Peyer's patch (tissue), 4 donors: ENCODE data around the gene VSTM2L. TPM values are rescaled to one million over a fixed set of nuclear protein-coding genes. Genes with fewer than 3 reads are reported as not detected.
A peak's percentile ranks its signal among the peaks of the same experiment; 100 is the strongest.

Experiments used
- DNase-seq, 3 donors: peaks; one replicate each; pipeline ENCODE4 v3.0.0-alpha.2; 2017 to 2019
- H3K27ac ChIP-seq, 4 donors: fragments of 200-600 bp; sonication (generic); one replicate each; pipeline ENCODE4 v1.5.1; 2016 to 2019
- H3K27me3 ChIP-seq, 2 donors: fragments of 200-600 bp; sonication (generic); one replicate each; pipeline ENCODE4 v1.5.1; 2019
- H3K36me3 ChIP-seq, 3 donors: fragments of 200-600 bp; sonication (generic); one replicate each; pipeline ENCODE4 v1.5.1; 2016 to 2019
- H3K4me1 ChIP-seq, 4 donors: fragments of 200-600 bp; sonication (generic); one replicate each; pipeline ENCODE4 v1.5.1; 2016 to 2019
- H3K4me3 ChIP-seq, 4 donors: fragments of 200-600 bp; sonication (generic); 1 replicate in 3 of 4; 2 replicates in 1 of 4; pipeline ENCODE4 v1.5.1; 2016 to 2019; ENCODE audit warnings: mild to moderate bottlenecking in 1 of 4
- H3K9me3 ChIP-seq, 4 donors: fragments of 200-600 bp; sonication (generic); one replicate each; pipeline ENCODE4 v1.5.1; 2016 to 2019; ENCODE audit warnings: mild to moderate bottlenecking in 1 of 4
- POLR2A ChIP-seq, 2 donors: fragments of 450-650 bp; IDR thresholded peaks; one replicate each; pipeline ENCODE4 v1.5.1; 2017; ENCODE audit warnings: antibody characterized with exemption in 2 of 2, mild to moderate bottlenecking in 2 of 2, moderate library complexity in 2 of 2
- total RNA-seq, 4 donors: library from RNA; depleted of rRNA; stranded (reverse); fragments of >200 nt; gene quantifications; one replicate each; pipeline ENCODE4 v1.1.0, GENCODE V29; 2016
- TF ChIP-seq, protein P1 (sequence below), 6 experiments: fragments of 450-650 bp in 4 of 6; fragments of 200-600 bp in 2 of 6; sonication (generic) in 1 of 6; IDR thresholded peaks; one replicate each; pipeline ENCODE4 v1.5.1; 2017 to 2019; ENCODE audit warnings: antibody characterized with exemption in 6 of 6, mild to moderate bottlenecking in 3 of 6, moderate library complexity in 1 of 6

Gene VSTM2L
- total RNA-seq, 4 donors from 2014 or later = 0.57 to 3.7 (median 0.80) TPM; not detected in 1

DNA sequence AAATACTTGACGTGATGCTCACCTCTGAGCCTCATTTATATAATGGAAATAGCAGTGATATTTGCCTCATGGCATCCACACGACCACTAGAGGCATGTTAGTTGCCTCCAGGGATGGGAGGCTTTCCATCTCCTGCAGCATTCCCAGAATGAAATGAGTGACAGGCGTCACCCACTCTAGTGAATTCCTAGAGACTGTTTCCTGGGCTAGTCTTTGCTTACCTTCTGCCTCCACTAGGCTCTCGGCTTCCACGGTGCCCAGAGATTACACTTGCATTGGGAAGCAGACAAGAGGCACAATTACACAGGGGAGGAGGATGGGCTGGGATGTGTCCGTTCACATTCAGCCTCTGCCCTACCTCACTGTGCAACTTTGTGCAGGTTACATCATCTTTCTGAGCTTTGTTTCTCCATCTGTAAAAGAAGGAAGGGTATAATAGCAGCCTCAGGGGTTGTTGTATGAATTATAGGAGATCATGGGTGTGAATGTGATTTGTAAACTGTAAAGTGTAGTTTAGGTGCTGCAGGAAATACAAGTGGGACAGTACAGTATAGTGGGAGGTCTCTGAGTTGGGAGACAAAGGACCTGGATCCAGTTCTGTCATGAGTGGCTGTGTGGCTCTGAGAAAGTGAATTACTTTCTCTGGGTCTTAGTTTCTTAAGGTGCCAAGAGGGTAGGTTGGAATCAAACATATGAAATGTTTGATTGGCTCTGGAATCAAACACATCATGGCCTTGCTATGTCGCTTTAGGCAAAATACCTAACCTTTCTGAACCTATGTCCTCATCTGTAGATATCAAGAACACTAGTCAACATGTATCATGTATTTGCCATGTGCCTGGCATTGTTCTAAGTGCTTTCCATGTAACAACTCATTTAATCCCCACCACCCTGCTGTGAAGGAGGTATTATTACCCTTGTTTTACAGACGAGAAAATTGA is 3.6 kb upstream of the VSTM2L start:
- Histone ChIP-seq H3K27me3 (peaks cover 0 to 12% of the 10 kb centered on the region in 2 donors), H3K9me3 (no peaks in the 10 kb centered on the region), H3K36me3 (no peaks in the 10 kb centered on the region), H3K4me3 (no peak overlapping the region), H3K27ac (no peak overlapping the region), H3K4me1 (peaks cover 0 to 16% (median 6%) of the 10 kb centered on the region in 4 donors)
- DNase-seq = no peak
- no peak for TF ChIP-seq POLR2A (IDR thresholded peaks at IDR 0.05)

DNA sequence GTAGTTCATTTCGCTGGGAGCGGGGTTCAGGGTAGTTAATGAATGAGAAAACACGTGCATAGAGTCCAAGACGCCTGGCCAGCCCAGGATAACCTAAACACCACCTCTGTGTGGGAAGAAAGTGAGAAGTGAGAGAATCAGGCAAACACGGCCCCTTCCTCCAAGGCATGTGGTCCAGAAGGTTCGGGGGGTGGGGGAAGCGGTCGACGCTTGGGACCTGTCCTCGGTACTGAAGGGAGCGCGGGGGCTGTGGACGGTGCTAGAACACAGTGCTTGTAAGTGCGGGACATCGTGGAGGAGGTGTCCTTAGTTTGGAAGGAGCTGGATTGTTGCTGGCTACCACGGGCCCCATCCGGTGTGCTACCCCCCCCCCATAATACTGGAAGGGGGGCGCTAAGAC is 1.7 kb upstream of the VSTM2L start:
- Histone ChIP-seq H3K36me3 (no peaks in the 10 kb centered on the region), H3K4me1 (peaks cover 0 to 16% (median 6%) of the 10 kb centered on the region in 4 donors), H3K27me3 (peaks cover 0 to 12% of the 10 kb centered on the region in 2 donors), H3K9me3 (no peaks in the 10 kb centered on the region), H3K4me3 (no peak overlapping the region), H3K27ac (no peak overlapping the region)
- TF ChIP-seq, protein P1, sequence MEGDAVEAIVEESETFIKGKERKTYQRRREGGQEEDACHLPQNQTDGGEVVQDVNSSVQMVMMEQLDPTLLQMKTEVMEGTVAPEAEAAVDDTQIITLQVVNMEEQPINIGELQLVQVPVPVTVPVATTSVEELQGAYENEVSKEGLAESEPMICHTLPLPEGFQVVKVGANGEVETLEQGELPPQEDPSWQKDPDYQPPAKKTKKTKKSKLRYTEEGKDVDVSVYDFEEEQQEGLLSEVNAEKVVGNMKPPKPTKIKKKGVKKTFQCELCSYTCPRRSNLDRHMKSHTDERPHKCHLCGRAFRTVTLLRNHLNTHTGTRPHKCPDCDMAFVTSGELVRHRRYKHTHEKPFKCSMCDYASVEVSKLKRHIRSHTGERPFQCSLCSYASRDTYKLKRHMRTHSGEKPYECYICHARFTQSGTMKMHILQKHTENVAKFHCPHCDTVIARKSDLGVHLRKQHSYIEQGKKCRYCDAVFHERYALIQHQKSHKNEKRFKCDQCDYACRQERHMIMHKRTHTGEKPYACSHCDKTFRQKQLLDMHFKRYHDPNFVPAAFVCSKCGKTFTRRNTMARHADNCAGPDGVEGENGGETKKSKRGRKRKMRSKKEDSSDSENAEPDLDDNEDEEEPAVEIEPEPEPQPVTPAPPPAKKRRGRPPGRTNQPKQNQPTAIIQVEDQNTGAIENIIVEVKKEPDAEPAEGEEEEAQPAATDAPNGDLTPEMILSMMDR (IDR thresholded peaks at IDR 0.05) = no peak
- TF ChIP-seq POLR2A (IDR thresholded peaks at IDR 0.05) = no peak
- no peak for DNase-seq

DNA sequence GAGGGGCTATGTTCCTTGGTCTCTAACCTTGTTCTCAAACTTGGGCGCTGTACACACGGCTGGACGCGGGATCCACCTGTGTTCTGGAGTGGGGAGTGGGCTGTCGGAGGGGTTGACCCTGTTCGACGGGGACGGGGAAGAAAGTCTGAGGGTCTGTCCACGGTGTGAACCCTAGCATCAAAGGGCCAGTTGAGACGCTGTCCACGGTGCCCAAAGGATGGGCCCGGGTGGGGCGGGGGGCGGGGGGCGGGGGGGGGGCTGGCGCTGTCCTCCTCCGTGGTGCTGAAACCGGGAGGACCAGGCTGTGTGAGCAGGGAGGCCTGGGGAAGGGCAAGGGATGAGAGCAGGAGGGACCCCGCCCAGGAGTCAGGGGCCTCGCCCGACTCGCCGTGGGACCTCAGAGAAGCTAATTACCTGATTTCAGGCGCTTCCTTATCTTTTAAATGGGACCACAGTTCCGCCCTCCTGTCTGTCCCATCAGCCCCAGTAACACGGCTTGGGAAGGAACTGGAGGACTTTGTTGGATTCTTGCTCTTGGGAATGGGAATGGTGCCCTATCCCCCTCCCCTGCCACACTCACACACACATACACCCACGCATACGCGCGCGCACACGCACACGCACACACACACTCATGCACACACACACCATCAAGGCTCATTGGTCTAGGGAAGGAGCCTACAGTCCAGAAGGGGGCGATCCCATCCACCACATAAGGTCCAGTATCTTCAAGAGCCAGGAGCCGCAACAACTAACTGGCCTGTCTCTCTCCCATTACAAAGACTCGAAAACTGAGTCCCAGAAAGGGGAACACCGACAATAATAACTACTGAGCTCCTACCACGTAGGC is 1.0 kb upstream of the VSTM2L start:
- TF ChIP-seq, protein P1 (IDR thresholded peaks at IDR 0.05) = peak in 4 of 6 experiments; percentile 15 to 42 (median 28)
- no peak for TF ChIP-seq POLR2A (IDR thresholded peaks at IDR 0.05)
- DNase-seq = peak in 2 of 3 donors; percentile 32 to 69
- H3K36me3 ChIP-seq = no peaks in the 10 kb centered on the region
- H3K27ac ChIP-seq = no peak overlapping the region
- peaks cover 0 to 16% (median 6%) of the 10 kb centered on the region in 4 donors for H3K4me1 ChIP-seq
- H3K27me3 ChIP-seq = peaks cover 0 to 12% of the 10 kb centered on the region in 2 donors
- H3K9me3 ChIP-seq = no peaks in the 10 kb centered on the region
- no peak overlapping the region for H3K4me3 ChIP-seq

DNA sequence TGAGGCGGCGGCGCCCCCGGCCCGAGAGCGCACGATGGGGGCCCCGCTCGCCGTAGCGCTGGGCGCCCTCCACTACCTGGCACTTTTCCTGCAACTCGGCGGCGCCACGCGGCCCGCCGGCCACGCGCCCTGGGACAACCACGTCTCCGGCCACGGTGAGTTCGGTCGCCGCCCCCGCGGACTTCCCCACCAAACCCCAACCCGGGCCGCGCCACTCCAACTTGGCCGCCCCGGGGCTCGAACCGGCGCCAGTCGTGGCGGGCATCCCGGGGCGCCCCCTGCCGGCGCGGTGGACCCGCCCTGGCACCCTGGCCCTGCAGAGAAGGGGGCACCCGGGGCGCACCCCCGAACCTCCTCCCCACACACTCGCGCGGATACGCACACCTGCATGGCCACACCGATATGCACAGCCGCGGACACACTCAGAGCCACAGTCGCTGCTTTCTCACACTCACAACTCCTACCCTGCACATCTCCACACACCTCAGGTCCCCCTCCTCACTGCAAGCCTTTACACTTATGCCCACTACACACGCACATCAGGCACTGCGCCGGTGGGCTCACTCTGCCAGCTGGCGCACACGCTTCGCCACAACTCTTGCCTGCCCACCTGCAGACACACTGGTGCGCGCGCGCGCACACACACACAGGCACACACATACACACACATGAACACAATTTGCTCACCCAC is 535 bp downstream of the VSTM2L start:
- Histone ChIP-seq H3K4me3 (peak overlapping the region; percentile 17 to 46 (median 40)), H3K36me3 (no peaks in the 10 kb centered on the region)

DNA sequence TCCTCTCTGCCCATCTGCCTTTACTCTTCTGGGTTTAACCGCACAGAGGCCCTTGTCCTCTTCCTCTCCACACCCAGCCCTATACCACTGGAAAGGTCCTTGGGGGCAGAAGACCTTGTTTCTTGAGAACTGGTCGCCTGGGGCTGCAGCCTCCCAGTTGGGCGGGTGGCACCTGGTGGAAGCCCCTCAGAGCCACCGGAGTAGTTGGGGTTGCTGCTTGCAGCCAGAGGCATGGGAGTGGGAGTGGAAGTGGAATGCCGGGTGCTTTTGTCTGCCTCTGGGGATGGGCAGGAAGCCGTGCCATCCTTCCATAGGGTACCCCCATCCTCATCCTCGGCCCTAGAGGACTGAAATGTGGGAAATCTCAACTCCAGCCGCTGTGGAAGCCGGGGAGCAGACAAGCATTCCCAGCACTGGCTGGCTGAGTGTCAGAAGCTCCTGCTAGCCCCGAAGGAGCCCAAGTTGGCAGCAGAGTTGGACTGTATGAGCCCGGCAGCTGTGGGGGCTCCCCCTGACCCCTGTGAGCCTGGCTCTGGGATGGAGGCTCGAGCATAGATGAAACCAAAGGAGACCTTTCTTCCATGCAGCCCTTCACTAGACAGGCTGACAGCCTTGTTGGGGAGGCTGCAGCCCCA is 1.2 kb downstream of the VSTM2L start:
- H3K36me3 ChIP-seq = no peaks in the 10 kb centered on the region
- TF ChIP-seq, protein P1 (IDR thresholded peaks at IDR 0.05) = no peak
- TF ChIP-seq POLR2A (IDR thresholded peaks at IDR 0.05) = no peak
- no peak for DNase-seq
- peaks cover 0 to 16% (median 6%) of the 10 kb centered on the region in 4 donors for H3K4me1 ChIP-seq
- H3K27me3 ChIP-seq = peaks cover 0 to 12% of the 10 kb centered on the region in 2 donors
- H3K27ac ChIP-seq = no peak overlapping the region
- H3K4me3 ChIP-seq = no peak overlapping the region
- no peaks in the 10 kb centered on the region for H3K9me3 ChIP-seq

More for the DNA sequence above, 535 bp downstream of the VSTM2L start:
- DNase-seq = no peak
- TF ChIP-seq, protein P1 (IDR thresholded peaks at IDR 0.05) = no peak
- no peak for TF ChIP-seq POLR2A (IDR thresholded peaks at IDR 0.05)
- peaks cover 0 to 16% (median 6%) of the 10 kb centered on the region in 4 donors for H3K4me1 ChIP-seq
- H3K9me3 ChIP-seq = no peaks in the 10 kb centered on the region
- H3K27ac ChIP-seq = no peak overlapping the region
- peaks cover 0 to 12% of the 10 kb centered on the region in 2 donors for H3K27me3 ChIP-seq
